Urinary bladder (tissue), 4 donors: Measurements from ENCODE around the gene DNAJB13. TPM values are rescaled to one million over a fixed set of nuclear protein-coding genes. Genes with fewer than 3 reads are reported as not detected.

Experiments used
- DNase-seq: peaks from one replicate; pipeline ENCODE4 v3.0.0-alpha.2; 2015; ENCODE audit errors: extremely low spot score
- H3K27ac ChIP-seq: one replicate; pipeline ENCODE4 v1.5.1; 2013; ENCODE audit warnings: low read depth, mild to moderate bottlenecking, moderate library complexity
- H3K36me3 ChIP-seq: one replicate; pipeline ENCODE4 v1.6.1; 2013; ENCODE audit warnings: mild to moderate bottlenecking, moderate library complexity; ENCODE audit not compliant: insufficient read depth
- H3K4me1 ChIP-seq: one replicate; pipeline ENCODE4 v1.6.1; 2013; ENCODE audit warnings: mild to moderate bottlenecking, moderate library complexity; ENCODE audit not compliant: insufficient read depth
- H3K4me3 ChIP-seq: one replicate; pipeline ENCODE4 v1.5.1; 2013; ENCODE audit warnings: low read depth, low read length
- WGBS: extraction: QIAGEN DNeasy Blood & Tissue Kit; methylation state at CpG from one replicate; pipeline ENCODE4 v1.1.7; 2013; 5-methylcytosine and 5-hydroxymethylcytosine counted together
- polyA plus RNA-seq: library from polyadenylated mRNA; stranded (reverse); fragments of 200-250 nt; gene quantifications from one replicate; pipeline ENCODE4 v1.2.3, GENCODE V29; 2013
- total RNA-seq: library from RNA; depleted of rRNA; stranded (reverse); fragments of >200 nt; gene quantifications from one replicate; pipeline ENCODE4 v1.2.3, GENCODE V29; 2014
- donor health status: healthy with polysubstance abuse.
- donor health status: healthy.

Gene DNAJB13
- total and polyA plus RNA-seq, 2 donors, result 0.38 to 0.58 TPM

DNA sequence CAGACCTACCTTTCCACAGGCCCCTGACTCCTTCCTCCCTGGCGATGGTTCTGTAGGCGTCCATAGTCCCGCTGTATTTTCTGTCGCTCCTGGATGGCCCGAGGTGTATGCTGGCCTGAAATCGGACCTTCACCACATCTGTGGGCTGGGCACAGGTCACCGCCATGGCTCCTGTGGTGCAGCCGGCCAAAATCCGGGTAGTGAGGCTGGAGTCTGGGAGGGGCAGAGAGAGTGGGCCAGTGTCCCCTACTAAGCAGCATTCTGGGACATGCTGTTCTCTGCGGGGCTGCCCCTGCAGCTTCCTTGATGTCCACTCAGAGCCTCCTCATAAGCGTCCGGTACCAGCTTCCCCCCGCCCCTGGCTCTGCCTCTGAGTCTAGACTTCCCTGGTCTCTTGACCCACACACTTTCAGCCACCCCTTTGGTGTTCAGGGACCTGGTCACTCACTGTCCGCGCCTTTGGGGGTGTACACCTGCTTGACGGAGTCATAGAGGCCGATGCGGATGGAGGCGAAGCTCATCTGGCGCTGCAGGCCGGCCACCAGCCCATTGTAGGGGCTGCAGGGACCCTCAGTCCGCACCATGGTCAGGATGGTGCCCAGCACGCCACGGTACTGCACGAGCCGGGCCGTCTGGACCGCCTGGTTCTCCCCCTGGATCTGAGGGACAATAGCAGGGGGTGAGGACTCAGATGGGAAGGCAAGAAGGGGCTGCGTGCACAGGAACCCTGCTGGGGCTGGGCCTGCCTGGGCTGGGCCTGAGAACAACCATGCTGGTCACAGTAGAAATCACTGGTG, 55.1 kb downstream of the DNAJB13 start:
- 95% methylated on average over 29 of the region's 29 CpGs for WGBS
- H3K4me3 ChIP-seq, result no peak overlapping the region
- DNase-seq, result no peak
- H3K4me1 ChIP-seq, result no peaks in the 10 kb centered on the region
- H3K36me3 ChIP-seq, result no peaks in the 10 kb centered on the region
- H3K27ac ChIP-seq, result no peak overlapping the region

DNA sequence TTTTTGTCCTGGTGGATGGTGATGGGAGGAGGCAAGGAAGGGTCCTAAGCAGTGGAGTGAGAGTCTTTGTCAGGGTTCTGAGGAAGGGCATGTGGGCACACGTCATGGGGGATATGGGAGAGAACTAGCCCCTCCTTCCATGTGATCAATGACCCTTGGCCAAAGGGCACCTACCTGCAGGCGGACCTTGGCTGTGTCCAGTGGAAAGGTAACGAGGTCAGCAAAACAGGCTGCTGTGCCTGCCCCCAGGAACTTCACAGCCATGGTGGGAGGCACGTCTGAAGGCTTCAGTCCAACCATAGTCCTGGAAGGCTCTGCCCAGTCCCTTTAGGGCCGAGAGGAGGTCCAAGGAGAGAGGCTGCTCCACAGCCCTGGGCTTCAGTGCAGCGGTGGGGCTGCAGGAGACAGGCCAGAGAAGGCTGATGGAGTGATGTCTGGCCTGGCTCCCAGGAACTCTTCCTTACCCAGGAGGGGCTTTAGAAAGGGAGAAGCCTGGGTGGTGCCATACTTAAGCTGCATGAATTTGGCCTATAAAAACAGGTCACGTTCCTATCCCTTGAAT, 56.0 kb downstream of the DNAJB13 start:
- 86% methylated on average over 7 of the region's 7 CpGs for WGBS

DNA sequence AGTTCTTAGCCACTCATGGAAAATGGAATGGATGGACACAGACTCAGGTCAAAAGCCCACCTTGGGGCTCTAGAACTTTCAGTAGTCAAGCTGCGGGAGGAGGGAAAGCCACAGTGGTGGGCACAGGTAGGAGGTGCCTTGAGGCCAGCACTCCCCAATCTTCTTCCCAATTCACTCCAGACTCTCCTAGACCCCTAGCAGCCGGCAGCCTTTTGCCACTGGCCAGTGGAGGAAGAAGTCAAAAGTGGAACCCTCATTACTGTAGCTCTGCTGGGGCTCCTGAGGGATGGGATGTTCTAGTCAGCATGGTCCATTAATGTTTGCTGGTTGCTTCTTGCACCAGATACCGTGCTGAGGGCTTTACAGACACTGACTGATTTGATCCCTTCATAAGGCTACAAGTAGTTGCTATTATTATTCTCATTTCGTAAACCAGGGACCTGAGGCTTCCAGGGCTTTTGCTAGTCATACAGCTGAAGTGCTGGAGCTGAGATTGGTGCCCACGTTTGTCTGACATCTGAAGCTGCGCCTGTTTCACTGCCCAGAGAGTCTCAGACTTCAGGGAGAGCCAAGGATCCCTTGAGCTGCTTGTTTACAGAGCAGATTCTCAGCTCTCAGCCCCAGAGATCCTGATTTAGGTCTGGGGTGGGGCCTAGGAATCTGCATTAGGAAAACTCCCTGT, 57.0 kb downstream of the DNAJB13 start:
- Histone ChIP-seq H3K36me3 (peaks cover 2% of the 10 kb centered on the region), H3K27ac (no peak overlapping the region), H3K4me1 (no peaks in the 10 kb centered on the region), H3K4me3 (no peak overlapping the region)
- DNase-seq, result no peak
- WGBS, result 69% methylated on average over 6 of the region's 6 CpGs

More for the DNA sequence above, 56.0 kb downstream of the DNAJB13 start:
- Histone ChIP-seq H3K27ac (no peak overlapping the region), H3K4me3 (no peak overlapping the region), H3K4me1 (no peaks in the 10 kb centered on the region), H3K36me3 (no peaks in the 10 kb centered on the region)
- no peak for DNase-seq

DNA sequence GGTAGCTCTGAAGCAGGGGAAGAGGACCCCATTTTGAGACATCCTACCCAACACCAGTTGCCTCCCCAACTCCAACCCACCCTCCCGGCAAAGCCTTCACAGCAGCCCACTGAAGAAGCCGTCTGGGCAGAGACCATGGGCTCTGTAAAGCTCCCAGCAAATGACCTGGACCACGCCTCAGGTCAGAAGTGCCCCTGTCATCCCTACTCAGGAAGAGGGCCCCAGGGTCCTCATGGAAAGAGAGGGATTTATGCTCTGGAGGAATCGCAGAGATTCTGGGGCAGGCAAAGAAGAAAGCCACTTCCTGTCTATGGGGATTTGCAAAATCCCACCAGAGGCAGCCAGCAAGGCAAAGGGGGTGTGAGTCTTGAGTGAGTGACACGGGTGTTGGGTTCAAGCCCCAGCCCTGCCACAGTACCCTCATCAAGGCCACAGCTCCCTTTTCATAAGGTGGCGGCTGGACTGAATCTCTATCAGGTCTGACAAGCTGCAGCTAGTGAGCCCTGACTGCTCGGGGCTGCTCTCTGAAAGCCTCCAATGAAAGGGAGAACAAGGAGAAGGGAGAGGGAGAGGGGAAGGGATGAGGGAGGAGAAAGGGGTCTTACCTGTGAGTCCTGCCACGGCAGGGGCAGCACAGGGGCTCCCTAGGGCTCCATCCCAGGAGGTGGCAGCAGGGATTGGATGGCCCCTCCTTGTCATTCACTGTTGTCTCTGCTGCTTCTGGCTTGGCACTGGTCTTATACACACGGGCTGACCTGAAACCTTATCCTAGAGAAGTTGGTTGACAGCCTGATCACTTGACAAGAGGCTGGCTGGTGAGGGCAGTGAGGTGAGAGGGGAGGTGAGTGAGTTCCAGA, 57.8 kb downstream of the DNAJB13 start, which contains the start of gene UCP3:
Gene UCP3 (minus strand): TSS at position 713 of the 857 bp plus-strand sequence. CDS start 2,043 bp downstream, outside the sequence.
- DNase-seq, result no peak
- Histone ChIP-seq H3K27ac (no peak within 1 kb of the TSS), H3K4me3 (no peak within 1 kb of the TSS), H3K4me1 (no peaks in the 10 kb centered on the region), H3K36me3 (peaks cover 2% of the 10 kb centered on the region)
- 69% methylated on average over 9 of the region's 9 CpGs for WGBS

DNA sequence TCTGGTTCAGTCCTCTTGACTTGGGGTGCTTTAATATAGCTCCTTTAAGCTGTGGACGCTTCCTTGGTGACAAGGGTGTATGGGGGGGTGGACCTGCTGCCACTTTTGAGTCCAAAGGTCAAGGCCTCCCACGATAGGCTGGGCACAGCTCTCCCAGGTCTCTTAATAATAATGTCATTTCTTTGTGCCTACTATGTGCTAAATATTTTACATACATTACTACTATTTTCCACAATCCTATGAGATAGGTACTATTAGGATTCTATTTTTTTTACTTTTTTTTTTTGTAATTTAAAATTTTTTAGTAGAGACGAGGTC, 58.4 kb downstream of the DNAJB13 start:
- DNase-seq, result no peak
- 93% methylated on average over 3 of the region's 3 CpGs for WGBS
- H3K4me1 ChIP-seq, result no peaks in the 10 kb centered on the region
- H3K36me3 ChIP-seq, result peaks cover 2% of the 10 kb centered on the region
- H3K4me3 ChIP-seq, result no peak overlapping the region
- H3K27ac ChIP-seq, result no peak overlapping the region

DNA sequence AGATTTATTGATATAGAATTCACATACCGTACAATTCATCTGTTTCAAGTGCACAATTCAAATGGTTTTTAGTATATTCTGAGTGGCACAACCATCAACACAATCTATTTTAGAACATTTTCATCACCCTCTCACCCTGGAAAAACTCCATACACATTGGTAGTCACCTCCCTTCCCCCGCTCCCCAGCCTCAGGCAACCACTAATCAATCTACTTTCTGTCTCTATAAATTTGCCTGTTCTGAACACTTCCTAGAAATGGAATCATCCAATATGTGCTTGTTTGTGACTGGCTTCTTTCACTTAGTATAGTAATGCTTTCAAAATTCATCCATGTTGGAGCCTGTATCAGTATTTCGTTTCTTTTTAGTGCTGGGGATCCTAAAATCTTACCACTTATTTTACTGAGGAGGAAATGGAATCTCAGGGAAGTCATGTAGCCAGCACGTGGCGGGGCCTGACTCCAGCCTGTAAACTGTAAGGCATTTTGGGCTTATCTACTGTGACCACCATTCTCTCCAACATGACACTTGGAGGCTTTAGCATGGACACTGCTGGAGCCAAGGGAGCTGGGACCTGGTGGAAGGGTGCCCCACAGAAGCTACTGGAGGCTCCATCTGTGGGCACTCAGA, 59.0 kb downstream of the DNAJB13 start:
- Histone ChIP-seq H3K36me3 (peaks cover 2% of the 10 kb centered on the region), H3K4me3 (no peak overlapping the region), H3K4me1 (no peaks in the 10 kb centered on the region), H3K27ac (no peak overlapping the region)
- WGBS, result 88% methylated on average over 5 of the region's 5 CpGs
- no peak for DNase-seq

DNA sequence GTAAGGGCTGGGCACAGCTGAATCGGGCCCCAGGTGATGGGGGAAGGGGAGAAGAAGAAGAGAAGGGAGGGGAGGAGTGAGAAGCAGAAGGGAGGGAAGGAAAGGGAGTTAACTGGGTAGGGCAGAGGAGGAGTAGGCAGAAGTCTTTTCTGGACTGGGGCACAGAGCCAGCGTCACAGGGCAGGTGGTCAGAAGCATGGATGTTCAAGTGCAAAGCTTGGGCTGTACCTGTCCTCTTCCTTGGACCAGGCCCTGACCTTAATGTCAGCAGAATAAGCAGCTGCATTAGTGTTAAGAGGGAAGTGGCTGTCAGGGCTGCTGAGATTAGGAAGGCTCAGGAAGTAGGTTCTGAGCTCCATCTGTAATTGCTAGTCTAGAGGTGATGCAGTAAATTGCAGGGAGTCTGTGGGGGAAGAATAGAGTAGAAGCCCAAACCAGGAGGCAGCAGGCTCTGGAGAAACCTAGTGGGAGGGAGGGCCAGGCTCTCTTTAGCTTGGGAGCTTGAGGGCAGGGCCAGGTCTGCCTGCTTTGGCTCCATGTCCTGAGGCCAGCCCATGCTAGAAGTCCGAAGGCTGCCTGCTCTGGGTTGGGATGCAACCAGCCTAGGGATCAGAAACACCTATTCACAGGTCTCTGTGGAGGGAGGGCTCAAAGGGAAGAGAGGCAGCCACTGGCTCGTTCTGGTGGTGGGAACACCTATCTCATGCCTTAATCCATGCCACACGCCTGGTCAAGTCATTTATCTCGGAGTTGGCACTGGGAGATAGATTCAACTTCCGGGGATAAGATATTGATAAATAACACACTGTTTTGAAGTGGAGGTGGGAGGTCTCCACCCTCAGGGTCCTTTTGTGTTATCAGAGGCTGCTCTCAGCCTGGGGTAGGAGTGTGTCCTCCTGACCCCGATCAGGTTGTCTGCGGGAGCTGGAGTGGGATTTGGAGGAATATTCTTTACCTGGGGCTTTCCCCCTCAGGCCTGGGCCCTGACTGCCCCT, 59.8 kb downstream of the DNAJB13 start:
- DNase-seq, result no peak
- no peak overlapping the region for H3K4me3 ChIP-seq
- no peak overlapping the region for H3K27ac ChIP-seq

DNA sequence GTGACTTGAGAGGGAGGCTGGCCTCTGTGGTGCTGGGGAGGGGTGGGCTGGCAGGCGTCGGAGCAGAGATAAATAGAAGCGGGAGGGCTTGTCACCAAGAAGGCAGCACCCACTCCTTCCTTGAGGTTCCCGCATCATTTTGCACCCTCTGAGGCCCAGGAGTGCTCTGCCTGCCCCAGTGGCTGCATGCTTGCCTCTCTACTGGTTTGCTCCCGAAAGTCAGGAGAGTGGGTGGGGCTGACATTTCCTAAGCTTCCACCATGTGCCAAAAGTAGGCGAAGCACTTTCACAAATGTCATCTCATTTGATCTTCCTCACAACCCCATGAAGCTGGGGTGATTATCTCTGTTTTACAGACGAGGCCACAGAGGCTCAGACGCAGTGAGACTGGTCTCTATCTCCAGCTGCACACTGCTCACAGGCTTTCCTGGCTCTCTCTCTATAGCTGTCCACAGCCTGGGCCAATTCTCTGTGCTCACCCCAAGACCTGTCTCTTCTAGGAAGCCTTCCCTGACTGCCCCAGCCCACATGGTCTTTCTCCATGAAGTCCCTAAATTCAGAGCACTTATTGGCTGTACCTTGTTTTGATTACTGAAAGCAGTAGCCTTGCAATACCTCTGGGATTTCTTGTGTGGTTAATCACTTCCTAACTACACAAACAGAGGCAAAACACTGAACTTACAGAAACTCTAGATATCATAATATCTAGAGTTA, 60.7 kb downstream of the DNAJB13 start:
- WGBS, result 78% methylated on average over 8 of the region's 8 CpGs
- no peak overlapping the region for H3K4me3 ChIP-seq
- H3K27ac ChIP-seq, result no peak overlapping the region
- DNase-seq, result no peak
- no peaks in the 10 kb centered on the region for H3K4me1 ChIP-seq
- H3K36me3 ChIP-seq, result peaks cover 2% of the 10 kb centered on the region

More for the DNA sequence above, 59.8 kb downstream of the DNAJB13 start:
- Histone ChIP-seq H3K36me3 (peaks cover 2% of the 10 kb centered on the region), H3K4me1 (no peaks in the 10 kb centered on the region)
- WGBS, result 87% methylated on average over 9 of the region's 9 CpGs

DNA sequence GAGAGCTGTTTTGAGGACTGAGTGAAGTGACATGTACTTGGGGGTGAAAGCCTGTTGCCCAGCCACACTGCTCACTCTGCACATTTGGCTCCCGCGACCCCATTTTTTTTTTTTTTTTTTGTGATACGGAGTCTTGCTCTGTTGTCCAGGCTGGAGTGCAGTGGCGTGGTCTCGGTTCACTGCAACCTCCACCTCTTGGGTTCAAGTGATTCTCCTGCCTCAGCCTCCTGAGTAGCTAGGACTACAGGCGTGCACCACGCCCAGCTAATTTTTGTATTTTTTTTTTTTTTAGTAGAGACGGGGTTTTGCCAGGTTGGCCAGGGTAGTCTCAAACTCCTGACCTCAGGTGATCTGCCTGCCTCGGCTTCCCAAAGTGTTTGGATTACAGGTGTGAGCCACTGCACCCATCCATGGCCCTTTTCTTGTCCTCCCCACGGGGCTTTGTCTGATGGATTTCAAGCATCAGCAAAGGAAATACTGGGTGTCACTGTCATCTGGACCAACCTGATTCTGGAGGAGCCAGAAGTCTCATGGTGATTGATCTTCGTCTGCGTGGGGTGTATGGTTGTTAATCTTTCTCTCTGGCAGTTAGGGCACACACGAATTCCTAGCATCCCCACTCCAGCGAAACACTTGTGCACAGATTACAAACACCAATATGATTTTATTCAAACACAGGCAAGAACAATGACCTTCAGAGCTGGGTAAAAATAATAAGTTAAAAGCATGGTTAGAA, 61.4 kb downstream of the DNAJB13 start:
- WGBS, result 94% methylated on average over 14 of the region's 14 CpGs
- H3K27ac ChIP-seq, result no peak overlapping the region
- no peak overlapping the region for H3K4me3 ChIP-seq
- DNase-seq, result no peak
- peaks cover 2% of the 10 kb centered on the region for H3K36me3 ChIP-seq
- H3K4me1 ChIP-seq, result no peaks in the 10 kb centered on the region

DNA sequence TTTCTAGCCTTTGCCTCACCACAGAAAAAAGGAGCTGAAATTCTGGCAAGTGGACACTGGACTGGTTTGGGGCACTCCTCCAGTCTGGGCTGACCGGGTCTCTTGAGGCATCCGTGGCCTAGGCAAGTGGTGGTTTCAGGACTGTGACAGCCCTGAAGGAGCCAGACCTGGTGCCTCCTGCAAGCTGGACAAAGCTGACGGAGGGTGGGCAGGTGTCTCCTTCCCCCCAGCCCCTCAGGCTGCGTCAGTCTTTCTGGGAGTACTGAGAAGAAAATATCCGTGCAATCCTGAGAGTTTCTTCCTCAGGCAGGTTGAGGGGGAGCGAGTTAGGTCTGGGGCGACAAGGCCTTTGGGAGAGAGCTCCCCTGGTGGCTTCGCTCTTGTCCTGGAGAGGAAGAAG, 62.3 kb downstream of the DNAJB13 start:
- H3K4me3 ChIP-seq, result no peak overlapping the region
- H3K27ac ChIP-seq, result no peak overlapping the region
- H3K4me1 ChIP-seq, result no peaks in the 10 kb centered on the region
- no peak for DNase-seq
- H3K36me3 ChIP-seq, result peaks cover 2% of the 10 kb centered on the region
- WGBS, result 96% methylated on average over 8 of the region's 8 CpGs

DNA sequence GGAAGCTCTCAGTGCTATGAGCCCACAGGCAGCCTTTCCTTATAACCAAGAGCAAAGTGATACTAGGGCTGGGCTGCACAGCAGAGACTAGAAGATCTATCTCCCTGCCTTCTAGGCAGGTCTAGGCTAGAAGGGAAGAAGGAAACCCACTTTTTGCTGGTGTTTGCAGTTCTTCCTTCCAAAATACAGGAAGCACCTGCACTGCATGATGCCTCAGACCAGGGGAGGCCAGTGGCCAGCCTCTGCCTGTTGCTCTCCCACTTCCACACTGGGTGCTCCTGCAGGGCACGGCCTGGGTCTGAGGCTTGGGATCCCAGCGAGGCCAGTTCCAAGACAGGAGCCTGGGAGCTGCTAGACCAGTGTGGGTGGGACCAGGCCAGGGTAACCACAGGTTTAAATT, 64.1 kb downstream of the DNAJB13 start:
- no peak overlapping the region for H3K4me3 ChIP-seq
- DNase-seq, result no peak
- peaks cover 2% of the 10 kb centered on the region for H3K36me3 ChIP-seq
- H3K27ac ChIP-seq, result no peak overlapping the region
- H3K4me1 ChIP-seq, result no peaks in the 10 kb centered on the region
- WGBS, result 92% methylated on average over 2 of the region's 2 CpGs
